Thoracic aorta endothelial cell (primary cell): ENCODE measurements around the gene STON1. TPM values are rescaled to one million over a fixed set of nuclear protein-coding genes. Genes with fewer than 3 reads are reported as not detected.

ENCODE experiments used
- small RNA-seq: library from RNA; depleted of rRNA; stranded (forward); fragments of <200 nt; gene quantifications from one replicate; pipeline ENCODE3, GENCODE V24; 2012
- total RNA-seq: library from RNA; depleted of rRNA; stranded (reverse); fragments of >200 nt; gene quantifications from 2 replicates; pipeline ENCODE4 v1.2.3, GENCODE V29; 2012

STON1 gene, protein sequence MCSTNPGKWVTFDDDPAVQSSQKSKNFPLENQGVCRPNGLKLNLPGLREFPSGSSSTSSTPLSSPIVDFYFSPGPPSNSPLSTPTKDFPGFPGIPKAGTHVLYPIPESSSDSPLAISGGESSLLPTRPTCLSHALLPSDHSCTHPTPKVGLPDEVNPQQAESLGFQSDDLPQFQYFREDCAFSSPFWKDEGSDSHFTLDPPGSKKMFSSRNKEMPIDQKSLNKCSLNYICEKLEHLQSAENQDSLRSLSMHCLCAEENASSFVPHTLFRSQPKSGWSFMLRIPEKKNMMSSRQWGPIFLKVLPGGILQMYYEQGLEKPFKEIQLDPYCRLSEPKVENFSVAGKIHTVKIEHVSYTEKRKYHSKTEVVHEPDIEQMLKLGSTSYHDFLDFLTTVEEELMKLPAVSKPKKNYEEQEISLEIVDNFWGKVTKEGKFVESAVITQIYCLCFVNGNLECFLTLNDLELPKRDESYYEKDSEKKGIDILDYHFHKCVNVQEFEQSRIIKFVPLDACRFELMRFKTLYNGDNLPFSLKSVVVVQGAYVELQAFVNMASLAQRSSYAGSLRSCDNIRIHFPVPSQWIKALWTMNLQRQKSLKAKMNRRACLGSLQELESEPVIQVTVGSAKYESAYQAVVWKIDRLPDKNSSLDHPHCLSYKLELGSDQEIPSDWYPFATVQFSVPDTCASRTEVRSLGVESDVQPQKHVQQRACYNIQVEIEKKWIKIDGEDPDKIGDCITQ
- total RNA-seq = 9.7 and 17.2 TPM in 2 replicates

DNA sequence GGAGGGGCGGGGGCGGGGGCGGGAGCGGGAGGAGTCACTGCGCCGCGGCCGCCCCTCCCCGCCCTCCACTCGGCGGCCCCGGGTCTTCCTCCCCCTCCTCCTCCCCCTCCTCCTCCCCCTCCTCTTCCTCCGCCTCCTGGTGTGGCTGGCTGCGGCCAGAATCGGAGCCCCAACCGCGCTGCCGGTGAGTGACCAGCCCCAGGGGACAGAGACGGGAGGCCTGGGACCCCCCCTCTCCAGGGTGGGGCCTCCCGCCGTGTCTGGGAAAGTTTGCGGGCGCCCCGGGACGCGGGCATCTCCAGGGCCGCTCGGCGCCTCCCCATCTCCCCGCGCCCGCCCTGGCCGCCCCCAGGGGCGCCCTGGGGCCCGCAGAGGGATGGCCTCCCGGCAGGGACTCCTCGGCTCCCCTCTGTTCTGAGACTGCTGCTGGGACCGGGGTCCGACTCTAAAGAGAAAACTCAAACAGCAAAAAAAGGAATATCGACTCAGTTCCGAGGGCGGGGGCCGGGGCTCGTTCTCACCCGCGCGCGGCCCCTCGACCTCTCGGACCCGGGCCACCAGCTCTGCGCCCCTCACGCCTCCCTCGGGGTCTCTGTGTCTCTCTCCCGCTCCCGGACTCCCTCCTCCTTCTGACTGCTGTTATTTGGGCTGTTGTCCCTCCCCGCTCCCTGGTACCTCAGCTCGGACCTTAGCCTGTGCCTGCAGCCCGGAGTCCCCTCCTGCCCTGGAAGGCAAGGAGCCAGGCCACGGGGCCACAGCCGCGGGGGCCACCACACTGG, at the start of gene STON1:
TSS of gene STON1 (plus strand) at position 122 of the 779 bp plus-strand sequence. CDS start 50,480 bp downstream, outside the sequence.

DNA sequence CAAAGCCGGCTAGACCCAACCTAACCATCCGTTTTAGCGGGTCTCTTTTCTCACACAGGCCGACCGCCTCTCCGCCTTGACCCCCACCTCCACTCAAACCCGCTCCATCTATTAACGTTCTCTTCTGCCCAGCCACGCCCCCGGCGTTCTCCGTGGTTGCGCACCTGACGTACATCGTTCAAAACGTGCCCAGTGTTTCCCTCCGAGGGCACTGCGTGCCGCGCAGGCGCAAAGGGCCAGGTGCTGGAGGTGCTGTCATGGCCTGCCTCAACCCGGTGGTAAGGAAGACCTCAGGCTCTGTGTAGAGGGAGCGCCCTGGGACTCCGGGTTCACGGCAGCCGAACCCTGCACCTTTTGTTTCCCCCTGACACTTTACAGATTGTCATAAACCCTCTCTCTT, 87.7 kb downstream of the STON1 start, which contains the start of gene GTF2A1L:
TSS of gene GTF2A1L (plus strand) at position 239 of the 400 bp plus-strand sequence. CDS start at position 258, 19 bp downstream.

Small RNA genes within 50 kb of the gene (small RNA-seq; reads per million reads assigned to genes)
- gene RNU6-282P (not detected), gene TPT1P11 (not detected)

Other genes starting within 250 kb of the STON1 start
- gene FOXN2, start 215.5 kb upstream of the STON1 start, total RNA-seq = 53.6 and 72.1 TPM in 2 replicates
- 23.0 and 25.3 TPM in 2 replicates for gene PPP1R21, start 89.4 kb upstream of the STON1 start, total RNA-seq
- gene GTF2A1L, start 87.7 kb downstream of the STON1 start, total RNA-seq = 0.57 and 0.93 TPM in 2 replicates
- gene LHCGR, start 225.6 kb downstream of the STON1 start, total RNA-seq = not detected in 2 replicates